Trophoblast cell (in vitro differentiated cells and primary cell): ENCODE results near the gene RIC3. TPM values are rescaled to one million over a fixed set of nuclear protein-coding genes. Genes with fewer than 3 reads are reported as not detected.

Experiments
- DNase-seq, 2 donors: peaks; one replicate each; pipeline ENCODE4 v3.0.0-alpha.2; 2016
- H2AFZ ChIP-seq: 2 replicates; pipeline ENCODE4 v1.6.1; 2013; ENCODE audit warnings: low read length, moderate library complexity, mild to moderate bottlenecking; ENCODE audit not compliant: insufficient read depth, poor library complexity
- H2AK5ac ChIP-seq: 2 replicates; pipeline ENCODE4 v1.6.1; 2013; ENCODE audit warnings: mild to moderate bottlenecking, low read length
- H2BK120ac ChIP-seq: 2 replicates; pipeline ENCODE4 v1.6.1; 2013; ENCODE audit warnings: low read length, mild to moderate bottlenecking, moderate library complexity; ENCODE audit not compliant: insufficient read depth, poor library complexity
- H2BK12ac ChIP-seq: 2 replicates; pipeline ENCODE4 v1.6.1; 2013; ENCODE audit warnings: mild to moderate bottlenecking, low read length, moderate library complexity
- H2BK5ac ChIP-seq: 2 replicates; pipeline ENCODE4 v1.6.1; 2013; ENCODE audit warnings: low read length, low read depth, moderate library complexity, mild to moderate bottlenecking; ENCODE audit not compliant: poor library complexity
- H3K14ac ChIP-seq: 2 replicates; pipeline ENCODE4 v1.6.1; 2013; ENCODE audit warnings: mild to moderate bottlenecking, low read length
- H3K18ac ChIP-seq: 2 replicates; pipeline ENCODE4 v1.6.1; 2013; ENCODE audit warnings: mild to moderate bottlenecking, low read length
- H3K23ac ChIP-seq: 2 replicates; pipeline ENCODE4 v1.6.1; 2013; ENCODE audit warnings: low read length
- H3K27ac ChIP-seq: 2 replicates; pipeline ENCODE4 v1.5.1; 2013; ENCODE audit warnings: low read depth, mild to moderate bottlenecking, inconsistent platforms, low read length, moderate library complexity
- H3K27me3 ChIP-seq: 2 replicates; pipeline ENCODE4 v1.6.1; 2013; ENCODE audit warnings: inconsistent platforms, mild to moderate bottlenecking, low read length, moderate library complexity; ENCODE audit not compliant: insufficient read depth
- H3K36me3 ChIP-seq, 2 experiments: 1 replicate in 1 of 2; 2 replicates in 1 of 2; pipeline ENCODE4 v1.6.1; 2013; ENCODE audit warnings: low read length in 2 of 2, mild to moderate bottlenecking in 2 of 2, moderate library complexity in 1 of 2; ENCODE audit not compliant: insufficient read depth in 2 of 2, control insufficient read depth in 1 of 2
- H3K4ac ChIP-seq: 2 replicates; pipeline ENCODE4 v1.6.1; 2013; ENCODE audit warnings: low read depth, mild to moderate bottlenecking, low read length, moderate library complexity
- H3K4me1 ChIP-seq, 2 experiments: 1 replicate in 1 of 2; 2 replicates in 1 of 2; pipeline ENCODE4 v1.6.1; 2013; ENCODE audit warnings: low read length in 2 of 2, mild to moderate bottlenecking in 2 of 2, moderate library complexity in 1 of 2; ENCODE audit not compliant: insufficient read depth in 2 of 2, control insufficient read depth in 1 of 2
- H3K4me2 ChIP-seq: 2 replicates; pipeline ENCODE4 v1.6.1; 2013; ENCODE audit warnings: inconsistent platforms, mild to moderate bottlenecking, low read length, moderate library complexity
- H3K4me3 ChIP-seq: 2 replicates; pipeline ENCODE4 v1.5.1; 2013; ENCODE audit warnings: mild to moderate bottlenecking, low read depth, low read length, inconsistent platforms
- H3K79me1 ChIP-seq: one replicate; pipeline ENCODE4 v1.6.1; 2013; ENCODE audit warnings: low read length
- H3K79me2 ChIP-seq: 2 replicates; pipeline ENCODE4 v1.6.1; 2013; ENCODE audit warnings: low read length, mild to moderate bottlenecking; ENCODE audit not compliant: control insufficient read depth, insufficient read depth, poor library complexity
- H3K9ac ChIP-seq: 2 replicates; pipeline ENCODE4 v1.6.1; 2013; ENCODE audit warnings: mild to moderate bottlenecking, low read length
- H3K9me3 ChIP-seq: 2 replicates; pipeline ENCODE4 v1.6.1; 2013; ENCODE audit warnings: low read depth, mild to moderate bottlenecking, control low read depth, inconsistent platforms, low read length; ENCODE audit not compliant: insufficient read depth
- H4K12ac ChIP-seq: 2 replicates; pipeline ENCODE4 v1.6.1; 2013; ENCODE audit warnings: low read depth, mild to moderate bottlenecking, low read length, moderate library complexity
- H4K8ac ChIP-seq: 2 replicates; pipeline ENCODE4 v1.6.1; 2013; ENCODE audit warnings: low read depth, mild to moderate bottlenecking, low read length, moderate library complexity
- H4K91ac ChIP-seq: one replicate; pipeline ENCODE4 v1.6.1; 2013; ENCODE audit warnings: low read depth, mild to moderate bottlenecking, low read length, moderate library complexity
- WGBS: extraction: QIAGEN DNeasy Blood & Tissue Kit; methylation state at CpG from one replicate; pipeline ENCODE4 v1.1.7; 2013; ENCODE audit warnings: missing lambda C conversion rate; ENCODE audit not compliant: insufficient read length, insufficient coverage; ENCODE audit errors: extremely low coverage; 5-methylcytosine and 5-hydroxymethylcytosine counted together
- polyA plus RNA-seq: library from polyadenylated mRNA; stranded (reverse); fragments of 200-250 nt; gene quantifications from 2 replicates; pipeline ENCODE4 v1.2.3, GENCODE V29; 2013

RIC3 gene, protein sequence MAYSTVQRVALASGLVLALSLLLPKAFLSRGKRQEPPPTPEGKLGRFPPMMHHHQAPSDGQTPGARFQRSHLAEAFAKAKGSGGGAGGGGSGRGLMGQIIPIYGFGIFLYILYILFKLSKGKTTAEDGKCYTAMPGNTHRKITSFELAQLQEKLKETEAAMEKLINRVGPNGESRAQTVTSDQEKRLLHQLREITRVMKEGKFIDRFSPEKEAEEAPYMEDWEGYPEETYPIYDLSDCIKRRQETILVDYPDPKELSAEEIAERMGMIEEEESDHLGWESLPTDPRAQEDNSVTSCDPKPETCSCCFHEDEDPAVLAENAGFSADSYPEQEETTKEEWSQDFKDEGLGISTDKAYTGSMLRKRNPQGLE
- 1.0 and 1.2 TPM in 2 replicates for polyA plus RNA-seq

DNA sequence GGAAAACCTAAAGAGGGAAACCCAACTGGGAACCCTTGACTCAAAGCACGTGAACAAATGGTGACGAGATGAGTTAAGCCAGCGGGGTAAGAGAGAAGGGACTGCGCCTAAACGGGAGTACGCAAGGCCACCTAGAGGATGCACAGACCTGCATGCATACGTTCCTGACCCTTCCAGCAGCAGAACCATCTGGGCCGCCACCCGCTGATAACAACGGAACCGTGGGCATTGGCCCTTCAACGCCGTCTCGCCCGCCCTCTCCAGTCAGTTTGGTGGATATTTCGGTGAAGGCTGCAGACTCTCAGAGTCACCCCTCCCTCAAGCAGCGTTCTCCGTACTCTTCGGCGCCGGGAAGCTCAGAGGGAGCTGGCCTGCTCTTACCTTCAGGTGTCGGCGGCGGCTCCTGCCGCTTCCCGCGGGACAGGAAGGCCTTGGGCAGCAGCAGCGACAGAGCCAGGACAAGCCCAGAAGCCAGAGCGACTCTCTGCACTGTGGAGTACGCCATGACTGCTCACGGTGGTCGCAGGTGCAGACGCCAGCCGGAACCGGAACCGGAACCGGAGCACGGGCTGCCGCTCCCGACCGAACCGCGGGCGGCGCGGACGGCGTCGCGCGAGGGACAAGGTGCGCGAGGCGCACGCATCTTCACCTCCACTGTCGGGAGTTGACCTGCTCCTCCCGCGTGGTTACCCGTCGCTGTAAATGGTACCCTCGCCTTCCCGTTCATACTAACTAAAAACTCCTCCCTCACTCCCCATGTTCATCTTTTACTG, at the start of gene RIC3:
TSS of gene RIC3 (minus strand) at position 541 of the 773 bp plus-strand sequence. CDS start at position 505, 36 bp downstream.
- Histone ChIP-seq H3K4me3 (peak within 1 kb of the TSS; percentile 63), H2AFZ (no peak within 1 kb of the TSS), H3K9me3 (no peaks in the 10 kb centered on the region), H4K12ac (no peak within 1 kb of the TSS), H2BK120ac (no peak within 1 kb of the TSS), H2BK5ac (no peak within 1 kb of the TSS), H4K91ac (no peak within 1 kb of the TSS), H4K8ac (no peak within 1 kb of the TSS), H3K79me2 (no peaks in the 10 kb centered on the region), H3K4me2 (peak within 1 kb of the TSS; percentile 81), H3K36me3 (no peaks in the 10 kb centered on the region), H2AK5ac (no peak within 1 kb of the TSS), H3K4me1 (peaks cover 0 to 10% of the 10 kb centered on the region in 2 experiments), H3K4ac (no peak within 1 kb of the TSS), H3K14ac (no peak within 1 kb of the TSS), H3K27me3 (peaks cover 3% of the 10 kb centered on the region), H3K23ac (no peak within 1 kb of the TSS), H3K9ac (no peak within 1 kb of the TSS), H3K18ac (no peak within 1 kb of the TSS), H3K27ac (no peak within 1 kb of the TSS), H2BK12ac (no peak within 1 kb of the TSS), H3K79me1 (no peaks in the 10 kb centered on the region)
- WGBS, result no CpG with 5 or more reads among the region's 62 CpGs
- peak in 1 of 2 donors; percentile 4 for DNase-seq

DNA sequence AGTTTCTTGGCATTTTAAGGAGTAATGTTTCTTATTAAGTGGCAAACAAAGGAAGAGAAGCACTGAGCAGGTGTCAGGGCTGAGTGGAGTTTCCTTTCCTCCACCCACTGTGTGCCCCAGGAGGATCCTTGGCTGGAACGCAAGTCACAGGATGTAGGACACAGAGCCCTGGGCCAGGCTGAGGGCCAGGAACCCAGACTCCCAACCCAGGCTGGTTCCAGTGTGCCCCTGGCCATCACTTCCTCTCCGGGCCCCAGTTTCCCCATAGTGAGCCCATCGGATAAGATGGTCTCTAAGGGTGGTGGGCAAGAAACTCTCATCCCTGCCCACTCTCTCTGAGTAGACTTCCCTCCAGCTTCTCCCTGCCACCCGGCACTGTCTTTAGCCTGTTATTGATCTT, 49.6 kb upstream of the RIC3 start:
- Histone ChIP-seq H4K8ac (no peak overlapping the region), H3K79me2 (peaks cover 2% of the 10 kb centered on the region), H3K27me3 (no peaks in the 10 kb centered on the region), H4K91ac (peak overlapping the region; percentile 11), H3K18ac (no peak overlapping the region), H2BK120ac (peak overlapping the region; percentile 18), H2AK5ac (no peak overlapping the region), H3K36me3 (peaks cover 0 to 2% of the 10 kb centered on the region in 2 experiments), H2BK12ac (no peak overlapping the region), H2AFZ (no peak overlapping the region), H3K9me3 (no peaks in the 10 kb centered on the region), H3K27ac (peak overlapping the region; percentile 48), H3K4me1 (peaks cover 49 to 54% of the 10 kb centered on the region in 2 experiments), H3K9ac (no peak overlapping the region), H3K23ac (no peak overlapping the region), H2BK5ac (peak overlapping the region; percentile 7), H3K79me1 (peaks cover 33% of the 10 kb centered on the region), H3K4me3 (no peak overlapping the region), H3K4ac (no peak overlapping the region), H3K4me2 (peak overlapping the region; percentile 37), H3K14ac (no peak overlapping the region), H4K12ac (no peak overlapping the region)
- no peak for DNase-seq
- WGBS, result no CpG with 5 or more reads among the region's 4 CpGs

DNA sequence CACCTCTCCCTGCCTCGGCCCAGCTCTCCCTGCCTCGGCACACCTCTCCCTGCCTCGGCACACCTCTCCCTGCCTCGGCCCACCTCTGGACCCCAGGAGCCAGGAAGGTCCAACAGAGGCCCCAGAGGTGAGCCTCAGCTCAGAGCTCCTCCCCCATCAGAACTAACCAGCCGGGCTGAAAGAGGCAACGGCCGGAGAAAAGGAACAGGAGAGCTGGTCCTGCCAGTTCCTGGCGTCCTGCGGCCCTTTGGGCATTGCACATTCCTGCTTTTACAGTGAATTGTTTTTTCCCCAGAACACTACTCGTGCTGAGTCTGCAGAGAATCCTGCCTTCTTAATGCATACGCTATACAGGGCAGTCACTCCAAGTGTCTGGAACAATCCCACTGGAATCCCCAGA, 49.1 kb upstream of the RIC3 start:
- H2AFZ ChIP-seq, result no peak overlapping the region
- peaks cover 2% of the 10 kb centered on the region for H3K79me2 ChIP-seq
- H2BK5ac ChIP-seq, result peak overlapping the region; percentile 8
- H3K36me3 ChIP-seq, result peaks cover 0 to 2% of the 10 kb centered on the region in 2 experiments
- no peak overlapping the region for H3K4me3 ChIP-seq
- no peak overlapping the region for H3K4ac ChIP-seq
- H3K79me1 ChIP-seq, result peaks cover 29% of the 10 kb centered on the region
- no peak overlapping the region for H4K12ac ChIP-seq
- no peak for DNase-seq
- no peak overlapping the region for H3K9ac ChIP-seq
- H4K91ac ChIP-seq, result peak overlapping the region; percentile 80
- peak overlapping the region; percentile 34 for H3K18ac ChIP-seq
- H4K8ac ChIP-seq, result no peak overlapping the region
- H2AK5ac ChIP-seq, result peak overlapping the region; percentile 38
- no peaks in the 10 kb centered on the region for H3K27me3 ChIP-seq
- no peak overlapping the region for H3K23ac ChIP-seq
- H3K27ac ChIP-seq, result peak overlapping the region; percentile 48
- peaks cover 45 to 50% of the 10 kb centered on the region in 2 experiments for H3K4me1 ChIP-seq
- H3K14ac ChIP-seq, result peak overlapping the region; percentile 41
- peak overlapping the region; percentile 14 for H2BK120ac ChIP-seq
- no peaks in the 10 kb centered on the region for H3K9me3 ChIP-seq
- no CpG with 5 or more reads among the region's 11 CpGs for WGBS
- H2BK12ac ChIP-seq, result no peak overlapping the region
- H3K4me2 ChIP-seq, result peak overlapping the region; percentile 37

DNA sequence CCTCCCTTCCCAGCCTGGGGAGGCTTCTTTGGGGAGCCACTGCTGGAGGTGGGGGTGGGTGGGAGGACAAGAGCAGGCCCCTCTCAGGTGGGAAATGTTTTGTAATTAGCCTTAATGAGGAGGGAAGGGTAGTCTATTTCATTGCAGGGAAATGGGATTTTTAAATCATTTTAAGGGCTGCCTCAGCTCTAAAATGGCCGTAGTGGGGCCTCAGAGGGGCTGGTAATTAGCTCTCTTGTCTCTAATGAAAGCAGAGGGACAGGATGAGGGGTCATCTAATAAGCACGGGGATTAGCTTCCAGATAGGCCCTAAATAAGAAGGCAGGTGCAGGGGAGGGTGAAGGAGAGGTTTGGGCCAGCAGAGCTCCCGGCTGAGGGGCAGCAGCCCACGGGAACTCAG, 48.3 kb upstream of the RIC3 start:
- Histone ChIP-seq H3K27ac (no peak overlapping the region), H3K4me1 (peaks cover 41 to 44% of the 10 kb centered on the region in 2 experiments), H3K4ac (no peak overlapping the region), H3K23ac (no peak overlapping the region), H2AFZ (no peak overlapping the region), H3K79me2 (peaks cover 2% of the 10 kb centered on the region), H3K9ac (no peak overlapping the region), H3K36me3 (peaks cover 0 to 2% of the 10 kb centered on the region in 2 experiments), H2BK12ac (peak overlapping the region; percentile 77), H2BK5ac (no peak overlapping the region), H3K79me1 (peaks cover 25% of the 10 kb centered on the region), H3K9me3 (no peaks in the 10 kb centered on the region), H4K91ac (peak overlapping the region; percentile 80), H3K14ac (peak overlapping the region; percentile 41), H3K4me2 (no peak overlapping the region), H2AK5ac (no peak overlapping the region), H4K12ac (no peak overlapping the region), H3K4me3 (no peak overlapping the region), H4K8ac (peak overlapping the region; percentile 15), H3K18ac (no peak overlapping the region), H2BK120ac (peak overlapping the region; percentile 14), H3K27me3 (no peaks in the 10 kb centered on the region)
- DNase-seq, result no peak
- WGBS, result no CpG with 5 or more reads among the region's 4 CpGs
